ENCODE measurements around the gene TNFAIP3.
"Not testable (repeated sequence)": the region's sequence is repeated elsewhere in the genome, so short reads cannot be mapped to it uniquely, and the experiment has no call there.

The TNFAIP3 gene

DNA sequence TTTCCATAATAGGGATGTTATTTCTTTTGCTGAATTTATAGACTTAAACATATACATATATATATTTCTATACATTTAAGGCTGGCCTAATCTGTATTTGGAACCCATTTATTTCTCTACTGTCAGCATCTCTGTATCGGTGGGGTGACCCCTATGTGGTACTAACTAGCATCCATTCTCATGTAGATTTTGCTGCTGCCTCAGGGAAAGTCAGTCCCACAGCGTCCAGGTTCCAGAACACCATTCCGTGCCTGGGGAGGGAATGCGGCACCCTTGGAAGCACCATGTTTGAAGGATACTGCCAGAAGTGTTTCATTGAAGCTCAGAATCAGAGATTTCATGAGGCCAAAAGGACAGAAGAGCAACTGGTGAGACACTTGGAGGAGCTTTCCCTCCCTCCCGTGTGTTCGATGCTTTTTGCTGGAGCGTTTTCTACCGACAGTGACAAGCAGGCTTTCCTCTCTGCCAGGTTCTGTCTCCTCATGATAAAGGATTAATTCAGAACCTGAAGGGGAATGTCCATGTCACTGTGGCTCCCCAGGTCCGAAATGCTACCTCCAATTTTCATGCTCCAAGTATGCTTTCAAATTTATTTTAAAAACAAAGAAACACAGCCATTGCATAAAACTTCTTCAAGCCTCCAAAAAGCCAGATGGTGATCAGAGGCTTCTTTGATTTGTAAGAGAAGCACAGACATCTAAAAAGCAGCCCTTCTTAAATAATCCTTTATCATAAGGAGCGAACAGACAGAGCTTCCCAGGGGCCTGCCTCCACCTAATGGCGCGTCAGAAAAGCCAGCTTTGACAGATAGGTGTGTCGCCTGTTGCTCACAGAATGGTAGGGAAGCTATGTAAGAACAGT lies 13.1 kb downstream of the TNFAIP3 start:
- no peak for DNase-seq

GRCh38 chr6:137880746-137881521 lies 13.9 kb downstream of the TNFAIP3 start:
- no peak for DNase-seq

- no peak for DNase-seq
Measured at GRCh38 chr6:137881522-137881886, 14.4 kb downstream of the TNFAIP3 start.

DNA sequence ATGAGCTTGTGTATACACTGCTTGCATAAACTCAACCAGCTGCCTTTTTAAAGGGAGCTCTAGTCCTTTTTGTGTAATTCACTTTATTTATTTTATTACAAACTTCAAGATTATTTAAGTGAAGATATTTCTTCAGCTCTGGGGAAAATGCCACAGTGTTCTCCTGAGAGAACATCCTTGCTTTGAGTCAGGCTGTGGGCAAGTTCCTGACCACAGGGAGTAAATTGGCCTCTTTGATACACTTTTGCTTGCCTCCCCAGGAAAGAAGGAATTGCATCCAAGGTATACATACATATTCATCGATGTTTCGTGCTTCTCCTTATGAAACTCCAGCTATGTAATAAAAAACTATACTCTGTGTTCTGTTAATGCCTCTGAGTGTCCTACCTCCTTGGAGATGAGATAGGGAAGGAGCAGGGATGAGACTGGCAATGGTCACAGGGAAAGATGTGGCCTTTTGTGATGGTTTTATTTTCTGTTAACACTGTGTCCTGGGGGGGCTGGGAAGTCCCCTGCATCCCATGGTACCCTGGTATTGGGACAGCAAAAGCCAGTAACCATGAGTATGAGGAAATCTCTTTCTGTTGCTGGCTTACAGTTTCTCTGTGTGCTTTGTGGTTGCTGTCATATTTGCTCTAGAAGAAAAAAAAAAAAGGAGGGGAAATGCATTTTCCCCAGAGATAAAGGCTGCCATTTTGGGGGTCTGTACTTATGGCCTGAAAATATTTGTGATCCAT lies 15.3 kb downstream of the TNFAIP3 start:
- DNase-seq: no peak

DNA sequence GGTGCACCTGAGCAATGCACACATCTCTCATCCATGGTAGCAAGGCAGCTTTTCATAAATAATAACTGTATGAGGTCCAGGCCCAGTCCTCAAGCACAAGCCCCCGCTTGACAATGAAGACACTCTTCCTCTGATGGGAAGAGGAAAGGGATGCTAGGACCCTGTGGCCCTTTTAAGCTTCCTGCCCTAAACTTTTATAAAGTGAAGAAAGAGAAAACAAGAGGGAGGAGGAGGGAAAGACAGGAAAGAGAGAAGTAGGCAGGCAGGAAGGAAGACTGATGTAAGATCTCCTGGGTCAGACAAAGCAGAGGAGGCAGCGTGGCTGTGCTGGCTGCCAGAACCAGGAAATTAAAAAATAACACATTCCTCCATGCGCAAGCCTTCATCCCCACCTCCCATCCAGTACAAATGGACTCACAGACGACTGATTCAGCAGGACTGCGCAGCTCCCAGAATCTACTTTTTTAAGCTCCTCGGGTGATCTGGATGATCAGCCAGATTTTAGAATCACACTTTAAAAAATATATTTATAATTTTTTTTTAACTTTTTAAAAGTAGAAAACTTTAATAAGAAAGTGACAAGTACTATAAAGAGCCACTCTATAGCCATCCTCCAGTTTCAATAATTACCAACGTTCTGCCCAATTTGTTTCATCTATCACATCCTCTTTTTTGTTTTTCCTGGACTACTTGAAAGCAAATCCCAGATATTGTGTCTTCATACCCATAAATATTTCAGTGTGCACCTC lies 16.5 kb downstream of the TNFAIP3 start:
- no peak for DNase-seq

DNA sequence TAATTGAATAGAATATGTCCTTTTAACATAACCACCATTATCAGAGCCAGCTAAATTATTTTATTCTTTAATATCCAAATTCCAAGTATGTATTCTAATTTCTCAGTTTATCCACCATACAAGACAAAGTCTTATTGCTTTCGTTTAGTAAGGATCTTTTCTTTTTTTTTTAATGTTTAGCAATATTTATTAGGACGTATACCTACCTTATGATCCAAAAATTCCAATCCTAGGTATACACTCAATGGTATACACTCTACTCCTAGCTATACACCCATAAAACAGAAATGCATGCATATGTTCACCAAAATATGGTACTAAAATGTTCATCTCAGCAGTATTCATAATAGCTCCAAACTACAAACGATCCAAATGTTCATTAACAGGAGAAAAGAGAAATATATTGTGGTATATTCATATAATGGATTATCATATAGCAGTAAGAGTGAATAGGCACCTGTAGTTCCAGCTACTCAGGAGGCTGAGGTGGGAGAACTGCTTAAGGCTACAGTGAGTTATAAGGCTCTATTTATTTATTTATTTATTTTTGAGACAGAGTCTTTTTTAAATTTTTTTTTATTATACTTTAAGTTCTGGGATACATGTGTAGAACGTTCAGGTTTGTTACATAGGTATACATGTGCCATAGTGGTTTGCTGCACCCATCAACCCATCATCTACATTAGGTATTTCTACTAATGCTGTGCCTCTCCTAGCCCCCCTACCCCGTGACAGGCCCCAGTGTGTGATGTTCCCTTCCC lies 17.3 kb downstream of the TNFAIP3 start:
- DNase-seq: no peak

DNA sequence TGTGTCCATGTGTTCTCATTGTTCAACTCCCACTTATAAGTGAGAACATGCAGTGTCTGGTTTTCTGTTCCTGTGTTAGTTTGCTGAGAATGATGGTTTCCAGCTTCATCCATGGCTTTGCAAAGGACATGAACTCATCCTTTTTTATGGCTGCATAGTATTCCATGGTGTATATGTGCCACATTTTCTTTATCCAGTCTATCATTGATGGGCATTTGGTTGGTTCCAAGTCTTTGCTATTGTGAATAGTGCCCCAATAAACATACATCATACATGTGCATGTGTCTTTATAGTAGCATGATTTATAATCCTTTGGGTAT lies 17.8 kb downstream of the TNFAIP3 start:
- not testable (repeated sequence) for DNase-seq

DNA sequence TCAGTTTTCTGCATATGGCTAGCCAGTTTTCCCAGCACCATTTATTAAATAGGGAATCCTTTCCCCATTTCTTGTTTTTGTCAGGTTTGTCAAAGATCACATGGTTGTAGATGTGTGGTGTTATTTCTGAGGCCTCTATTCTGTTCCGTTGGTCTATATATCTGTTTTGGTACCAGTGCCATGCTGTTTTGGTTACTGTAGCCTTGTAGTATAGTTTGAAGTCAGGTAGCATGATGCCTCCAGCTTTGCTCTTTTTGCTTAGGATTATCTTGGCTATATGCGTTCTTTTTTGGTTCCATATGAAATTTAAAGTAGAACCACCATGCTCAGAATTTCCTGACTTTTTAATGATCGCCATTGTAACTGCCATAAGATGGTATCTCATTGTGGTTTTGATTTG lies 19.2 kb downstream of the TNFAIP3 start:
- DNase-seq: not testable (repeated sequence)

DNA sequence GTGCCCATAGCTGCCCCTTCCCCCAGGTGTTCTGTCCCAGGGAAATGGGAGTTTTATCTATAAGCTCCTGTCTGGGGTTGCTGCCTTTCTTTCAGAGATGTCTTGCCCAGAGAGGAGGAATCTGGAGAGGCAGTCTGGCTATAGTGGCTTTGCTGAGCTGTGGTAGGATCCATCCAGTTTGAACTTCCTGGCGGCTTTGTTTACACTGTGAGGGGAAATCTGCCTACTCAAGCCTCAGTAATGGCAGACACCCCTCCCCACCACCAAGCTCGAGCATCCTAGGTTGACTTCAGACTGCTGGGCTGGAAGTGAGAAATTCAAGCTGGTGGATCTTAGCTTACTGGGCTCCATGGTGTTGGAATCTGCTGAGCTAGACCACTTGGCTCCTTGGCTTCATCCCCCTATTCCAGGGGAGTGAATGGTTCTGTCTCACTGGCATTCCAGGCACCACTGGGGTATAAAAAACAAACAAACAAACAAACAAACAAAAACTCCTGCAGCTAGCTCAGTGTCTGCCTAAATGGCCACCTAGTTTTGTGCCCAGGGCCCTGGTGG lies 24.0 kb downstream of the TNFAIP3 start:
- DNase-seq: no peak

DNA sequence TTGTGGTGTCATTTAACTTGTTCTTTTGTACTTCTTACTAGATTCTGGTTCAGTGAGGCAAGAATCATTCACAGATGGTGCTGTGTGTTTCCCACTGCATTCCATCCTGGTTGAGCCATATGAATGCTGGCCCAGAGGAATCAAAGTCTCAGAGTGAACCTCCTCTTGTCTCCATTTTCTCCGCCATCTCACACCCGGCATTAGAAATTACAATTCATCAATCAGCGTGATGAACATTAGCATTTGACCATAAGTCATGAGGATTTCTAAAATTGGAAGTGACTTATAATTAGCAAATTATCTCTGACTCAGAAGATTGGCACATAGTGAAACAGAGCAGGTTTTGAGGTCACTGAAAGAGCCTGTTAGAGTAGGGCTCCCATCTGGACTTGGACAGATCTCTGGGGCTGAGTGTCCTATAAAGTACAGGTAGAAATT lies 25.2 kb downstream of the TNFAIP3 start:
- DNase-seq: no peak

DNA sequence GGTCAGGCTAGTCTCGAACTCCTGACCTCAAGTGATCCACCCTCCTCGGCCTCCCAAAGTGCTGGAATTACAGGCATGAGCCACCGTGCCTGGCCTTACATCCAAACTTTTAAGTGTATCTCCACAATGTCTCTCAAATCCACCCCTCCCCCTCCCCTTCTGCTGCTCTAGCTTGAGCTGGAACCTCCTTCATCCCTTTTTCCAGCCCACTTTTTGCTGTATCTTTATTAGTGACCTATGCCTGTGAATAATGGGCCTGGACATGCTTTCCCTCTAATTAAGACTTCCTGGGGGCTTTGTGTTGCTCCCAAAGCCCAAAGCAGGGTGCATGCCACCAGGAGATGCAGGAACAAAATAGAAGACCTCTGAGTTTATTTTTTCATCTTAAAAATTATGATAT lies 26.1 kb downstream of the TNFAIP3 start:
- no peak for DNase-seq

- DNase-seq: no peak
Measured at GRCh38 chr6:137893726-137894125, 26.7 kb downstream of the TNFAIP3 start.

DNA sequence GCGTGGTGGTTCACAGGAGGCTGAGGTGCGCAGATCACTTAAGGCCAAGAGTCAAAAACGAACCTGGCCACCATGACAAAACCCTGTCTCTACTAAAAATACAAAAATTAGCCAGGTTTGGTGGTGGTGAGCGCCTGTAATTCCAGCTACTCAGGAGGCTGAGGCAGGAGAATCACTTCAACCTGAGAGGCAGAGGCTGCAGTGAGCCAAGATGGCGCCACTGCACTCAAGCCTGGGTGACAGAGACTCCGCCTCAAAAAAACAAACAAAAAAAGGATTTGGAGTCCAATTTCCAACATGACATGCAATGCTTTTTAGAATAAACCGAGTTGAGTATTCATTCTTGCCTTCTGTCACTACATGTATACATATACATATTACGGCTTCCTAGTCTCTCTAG lies 27.3 kb downstream of the TNFAIP3 start:
- DNase-seq: not testable (repeated sequence)

DNA sequence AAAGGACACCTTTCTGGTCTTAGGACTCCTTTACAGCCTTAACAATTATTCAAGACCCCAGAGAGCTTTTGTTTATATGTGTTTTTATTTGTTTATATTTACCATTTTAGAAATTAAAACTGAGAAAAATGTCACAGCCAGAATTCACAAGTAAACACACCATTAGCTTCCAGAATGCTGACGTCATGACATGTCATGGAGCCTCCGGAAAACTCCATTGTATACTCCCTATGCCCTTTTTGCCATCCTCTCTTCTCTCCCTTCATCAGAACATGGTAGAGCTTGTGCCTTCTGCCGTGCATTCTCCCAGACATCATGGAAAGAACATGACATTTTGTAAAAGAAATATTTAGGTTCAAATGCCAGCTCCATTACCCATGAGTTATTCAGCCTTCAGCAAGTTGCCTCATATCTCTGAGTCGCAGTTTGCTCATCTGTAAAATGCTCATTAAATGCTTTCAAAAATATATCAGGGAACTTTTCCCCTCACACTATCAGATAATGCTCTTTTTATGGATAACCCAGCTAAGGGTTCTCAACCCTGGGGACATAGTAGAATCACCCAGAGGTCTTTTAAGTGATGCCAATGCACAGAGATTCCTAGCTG lies 27.8 kb downstream of the TNFAIP3 start:
- no peak for DNase-seq

GRCh38 chr6:137896647-137897046 lies 29.6 kb downstream of the TNFAIP3 start:
- DNase-seq: no peak

GRCh38 chr6:137900815-137901214 lies 33.8 kb downstream of the TNFAIP3 start:
- no peak for DNase-seq

GRCh38 chr6:137901454-137901853 lies 34.4 kb downstream of the TNFAIP3 start:
- DNase-seq: no peak

GRCh38 chr6:137902699-137903098 lies 35.6 kb downstream of the TNFAIP3 start:
- no peak for DNase-seq

DNA sequence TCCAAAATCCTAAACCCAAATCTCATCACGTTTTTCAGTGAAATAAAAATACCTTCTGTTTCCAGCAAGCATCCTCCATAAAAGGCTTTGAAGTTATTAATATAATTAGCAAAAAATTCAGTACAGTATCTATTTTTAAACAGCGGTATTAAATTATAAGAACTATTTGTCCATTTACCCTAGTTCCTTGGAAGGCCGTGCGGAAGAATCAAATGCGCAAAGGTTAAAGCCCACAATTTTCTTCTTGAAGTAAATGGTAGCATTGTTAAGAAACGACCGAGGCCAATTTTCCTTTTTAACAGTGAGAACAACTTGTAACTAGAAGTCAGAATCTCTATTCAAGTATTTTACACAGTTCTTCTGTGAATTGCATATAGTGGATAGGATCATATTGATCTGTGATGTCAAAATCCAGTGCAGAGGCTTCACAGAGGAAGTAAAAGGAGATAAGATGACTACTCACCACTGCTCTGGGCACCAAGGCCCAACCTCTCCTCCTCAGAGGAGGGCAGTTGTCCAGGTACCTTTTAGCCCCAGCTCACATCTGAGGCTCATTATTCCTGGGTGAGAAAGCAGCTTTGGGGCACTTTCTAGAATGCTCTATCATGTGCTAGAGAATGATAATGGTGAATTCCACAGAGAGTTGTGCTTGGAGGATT lies 36.3 kb downstream of the TNFAIP3 start:
- DNase-seq: no peak

DNA sequence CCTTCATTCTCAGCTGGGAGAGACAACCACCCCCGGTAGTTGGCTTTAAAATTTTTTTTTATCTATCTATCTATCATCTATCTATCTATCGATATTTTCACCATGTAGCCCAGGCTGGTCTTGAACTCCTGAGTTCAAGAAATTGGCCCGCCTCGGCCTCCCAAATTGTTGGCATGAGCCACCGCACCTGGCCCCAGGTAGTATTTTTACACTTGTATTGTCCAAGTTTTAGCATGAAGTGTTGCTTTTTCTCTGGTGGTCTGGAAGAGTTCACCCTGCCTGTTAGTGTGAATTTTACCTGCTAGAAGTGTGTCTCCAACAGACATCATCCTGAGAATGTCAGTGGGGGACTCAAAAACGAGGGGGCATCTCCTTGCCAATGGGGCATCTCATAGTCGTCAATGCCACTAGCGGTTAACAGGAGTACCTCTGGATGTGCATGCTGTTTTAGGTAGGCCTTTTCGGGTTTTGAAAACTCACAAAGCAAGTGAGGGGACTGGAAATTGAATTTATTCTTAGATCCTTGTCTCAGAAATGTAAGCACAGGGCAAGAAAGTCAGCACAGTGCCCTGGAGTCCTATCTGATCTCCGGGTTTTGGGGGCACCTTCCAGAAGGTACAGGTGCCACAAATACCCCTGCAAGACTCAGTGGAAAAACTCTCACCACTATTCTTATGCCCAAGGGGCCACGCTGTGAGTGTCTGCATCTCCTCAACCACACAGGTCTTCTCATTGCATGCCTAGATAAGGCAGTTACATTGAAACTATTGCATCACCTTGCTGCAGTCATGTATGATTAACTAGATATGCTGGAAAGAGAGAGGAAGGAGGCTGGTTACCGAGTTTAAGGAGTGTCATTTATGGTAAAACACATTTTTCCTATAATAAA lies 37.1 kb downstream of the TNFAIP3 start:
- DNase-seq: no peak
